Measurements from ENCODE around the gene KLHDC2. TPM values are rescaled to one million over a fixed set of nuclear protein-coding genes. Genes with fewer than 3 reads are reported as not detected.

The KLHDC2 gene
- total and polyA plus RNA-seq, 2 donors (not counting 1 experiment from before 2014, with no cell fraction given) = 43.4 to 60.5 TPM

DNA sequence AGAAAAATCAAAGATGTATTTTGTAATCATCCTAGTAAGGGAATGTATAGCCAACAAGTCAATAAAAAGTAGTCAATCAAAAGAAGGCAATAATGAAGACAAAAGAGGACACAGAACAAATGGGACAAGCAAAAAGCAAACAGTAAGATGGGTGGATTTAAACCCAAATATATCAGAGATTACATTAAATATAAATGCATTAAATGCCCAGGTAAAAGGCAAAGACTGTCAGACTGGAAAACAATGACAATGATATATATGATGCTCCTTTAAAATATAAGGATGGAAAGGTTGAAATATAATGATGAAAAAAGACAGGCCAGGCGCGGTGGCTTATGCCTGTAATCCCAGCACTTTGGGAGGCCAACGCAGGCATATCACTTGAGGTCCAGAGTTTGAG lies 48.9 kb downstream of the KLHDC2 start:
- Histone ChIP-seq H3K9me3 (ENCODE audit: control extremely low read depth in 1 of 3, control insufficient read depth in 2 of 3, insufficient read depth in 1 of 3, low read length in 2 of 3) (peaks cover 0 to 5% (median 5%) of the 10 kb centered on the region in 3 donors), H3K4me2 (replicated peaks; ENCODE audit: low read depth, low read length, poor library complexity, severe bottlenecking) (no peak overlapping the region), H3K79me2 (ENCODE audit: control insufficient read depth, insufficient read depth, low read length) (peaks cover 5% of the 10 kb centered on the region), H3K4me3 (ENCODE audit: control extremely low read depth in 1 of 5, extremely low read depth in 1 of 5, insufficient read depth in 1 of 5, low read depth in 2 of 5, low read length in 4 of 5) (no peak overlapping the region), H3K27me3 (replicated peaks in 1 of 4; ENCODE audit: control extremely low read depth in 1 of 4, control insufficient read depth in 3 of 4, insufficient read depth in 4 of 4, low read length in 3 of 4) (no peaks in the 10 kb centered on the region), H3K27ac (ENCODE audit: low read length in 2 of 2) (no peak overlapping the region), H3K9ac (ENCODE audit: low read length) (no peak overlapping the region), H2AFZ (ENCODE audit: insufficient read depth, low read depth, low read length, poor library complexity, severe bottlenecking) (no peak overlapping the region), H4K20me1 (ENCODE audit: control insufficient read depth, insufficient read depth, low read length, poor library complexity, severe bottlenecking) (no peaks in the 10 kb centered on the region), H3K36me3 (replicated peaks in 1 of 2; ENCODE audit: control extremely low read depth in 1 of 2, control insufficient read depth in 1 of 2, extremely low read depth in 1 of 2, insufficient read depth in 2 of 2, low read length in 1 of 2) (peaks cover 20 to 64% of the 10 kb centered on the region in 2 experiments), H3K4me1 (ENCODE audit: control insufficient read depth in 2 of 2, insufficient read depth in 2 of 2, low read length in 2 of 2) (no peaks in the 10 kb centered on the region)
- no peak for ATAC-seq (ENCODE audit: low read depth)
- POLR2A ChIA-PET = no interaction called here
- CTCF ChIA-PET = interaction anchor here (0.6 kb wide), 1 partner anchor 13 kb away, joined by 4 read pairs; no protein-coding TSS in a partner anchor
- Mint-ChIP-seq H3K27me3 (no peaks in the 10 kb centered on the region), H3K4me3 (no peak overlapping the region), H3K27ac (no peak overlapping the region), H3K4me1 (no peaks in the 10 kb centered on the region), H3K9me3 (ENCODE audit: insufficient read depth) (peaks cover 4% of the 10 kb centered on the region)
- TF ChIP-seq, protein P1, sequence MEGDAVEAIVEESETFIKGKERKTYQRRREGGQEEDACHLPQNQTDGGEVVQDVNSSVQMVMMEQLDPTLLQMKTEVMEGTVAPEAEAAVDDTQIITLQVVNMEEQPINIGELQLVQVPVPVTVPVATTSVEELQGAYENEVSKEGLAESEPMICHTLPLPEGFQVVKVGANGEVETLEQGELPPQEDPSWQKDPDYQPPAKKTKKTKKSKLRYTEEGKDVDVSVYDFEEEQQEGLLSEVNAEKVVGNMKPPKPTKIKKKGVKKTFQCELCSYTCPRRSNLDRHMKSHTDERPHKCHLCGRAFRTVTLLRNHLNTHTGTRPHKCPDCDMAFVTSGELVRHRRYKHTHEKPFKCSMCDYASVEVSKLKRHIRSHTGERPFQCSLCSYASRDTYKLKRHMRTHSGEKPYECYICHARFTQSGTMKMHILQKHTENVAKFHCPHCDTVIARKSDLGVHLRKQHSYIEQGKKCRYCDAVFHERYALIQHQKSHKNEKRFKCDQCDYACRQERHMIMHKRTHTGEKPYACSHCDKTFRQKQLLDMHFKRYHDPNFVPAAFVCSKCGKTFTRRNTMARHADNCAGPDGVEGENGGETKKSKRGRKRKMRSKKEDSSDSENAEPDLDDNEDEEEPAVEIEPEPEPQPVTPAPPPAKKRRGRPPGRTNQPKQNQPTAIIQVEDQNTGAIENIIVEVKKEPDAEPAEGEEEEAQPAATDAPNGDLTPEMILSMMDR (IDR thresholded peaks at IDR 0.05) = no peak
- TF ChIP-seq EZH2 (IDR thresholded peaks at IDR 0.05; ENCODE audit: borderline replicate concordance, insufficient read depth, low read depth, low read length, poor library complexity, severe bottlenecking) = no peak
- intact Hi-C loops (cut with micrococcal nuclease) = no loop called here
- DNase-seq = no peak
- 100% methylated on average over 3 of the region's 3 CpGs for WGBS (ENCODE audit: insufficient coverage)

DNA sequence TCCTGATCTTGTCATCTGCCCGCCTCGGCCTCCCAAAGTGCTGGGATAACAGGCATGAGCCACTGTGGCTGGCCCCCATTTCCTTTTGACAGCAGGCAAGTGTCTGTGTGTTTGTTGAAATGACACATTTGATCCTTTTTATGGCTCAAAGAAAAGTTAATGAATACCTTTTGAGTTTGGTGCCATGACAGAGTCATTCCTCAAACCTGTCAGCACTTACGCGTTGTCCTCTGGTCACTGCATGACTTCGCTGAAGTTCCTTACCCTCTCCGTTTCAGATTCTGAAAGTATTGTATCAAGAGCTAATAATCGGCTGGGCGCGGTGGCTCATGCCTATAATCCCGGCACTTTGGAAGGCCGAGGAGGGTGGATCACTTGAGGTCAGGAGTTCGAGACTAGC lies 52.2 kb downstream of the KLHDC2 start:
- Histone ChIP-seq H3K4me3 (ENCODE audit: control extremely low read depth in 1 of 5, extremely low read depth in 1 of 5, insufficient read depth in 1 of 5, low read depth in 2 of 5, low read length in 4 of 5) (no peak overlapping the region), H3K9ac (ENCODE audit: low read length) (no peak overlapping the region), H4K20me1 (ENCODE audit: control insufficient read depth, insufficient read depth, low read length, poor library complexity, severe bottlenecking) (no peaks in the 10 kb centered on the region), H3K9me3 (ENCODE audit: control extremely low read depth in 1 of 3, control insufficient read depth in 2 of 3, insufficient read depth in 1 of 3, low read length in 2 of 3) (peaks cover 0 to 5% (median 3%) of the 10 kb centered on the region in 3 donors), H2AFZ (ENCODE audit: insufficient read depth, low read depth, low read length, poor library complexity, severe bottlenecking) (no peak overlapping the region), H3K4me1 (ENCODE audit: control insufficient read depth in 2 of 2, insufficient read depth in 2 of 2, low read length in 2 of 2) (no peaks in the 10 kb centered on the region), H3K36me3 (replicated peaks in 1 of 2; ENCODE audit: control extremely low read depth in 1 of 2, control insufficient read depth in 1 of 2, extremely low read depth in 1 of 2, insufficient read depth in 2 of 2, low read length in 1 of 2) (peaks cover 15 to 60% of the 10 kb centered on the region in 2 experiments), H3K79me2 (ENCODE audit: control insufficient read depth, insufficient read depth, low read length) (peaks cover 5% of the 10 kb centered on the region), H3K27ac (ENCODE audit: low read length in 2 of 2) (no peak overlapping the region), H3K27me3 (replicated peaks in 1 of 4; ENCODE audit: control extremely low read depth in 1 of 4, control insufficient read depth in 3 of 4, insufficient read depth in 4 of 4, low read length in 3 of 4) (no peaks in the 10 kb centered on the region), H3K4me2 (replicated peaks; ENCODE audit: low read depth, low read length, poor library complexity, severe bottlenecking) (no peak overlapping the region)
- ChIA-PET POLR2A (no interaction called here), CTCF (interaction anchor here (0.6 kb wide), 1 partner anchor 49 kb away, joined by 3 read pairs; no protein-coding TSS in a partner anchor)
- Mint-ChIP-seq H3K27me3 (no peaks in the 10 kb centered on the region), H3K4me3 (no peak overlapping the region), H3K4me1 (no peaks in the 10 kb centered on the region), H3K27ac (no peak overlapping the region), H3K9me3 (ENCODE audit: insufficient read depth) (peaks cover 4% of the 10 kb centered on the region)
- no peak for DNase-seq
- TF ChIP-seq, protein P1 (IDR thresholded peaks at IDR 0.05) = no peak
- TF ChIP-seq EZH2 (IDR thresholded peaks at IDR 0.05; ENCODE audit: borderline replicate concordance, insufficient read depth, low read depth, low read length, poor library complexity, severe bottlenecking) = no peak
- 100% methylated on average over 6 of the region's 12 CpGs for WGBS (ENCODE audit: insufficient coverage)
- intact Hi-C loops (cut with micrococcal nuclease) = no loop called here
- ATAC-seq (ENCODE audit: low read depth) = no peak
